WTC11 (cell line): Measurements from ENCODE around the gene CATSPERZ. TPM values are rescaled to one million over a fixed set of nuclear protein-coding genes. Genes with fewer than 3 reads are reported as not detected.

Experiments
- ATAC-seq: fragments of 200-7000 bp; cut with Tn5 transposase; 2 replicates; pipeline ENCODE4 v1.10.0; 2021; ENCODE audit warnings: mild to moderate bottlenecking, moderate library complexity
- CTCF ChIA-PET: fragments of 300-600 bp; sonication (Branson Sonifier 250); formaldehyde crosslinking; loops from one replicate; lab custom pipeline; 2021; ENCODE audit warnings: antibody characterized with exemption; lab: Charles Lee
- POLR2A ChIA-PET: fragments of 350-600 bp; sonication (Branson Sonifier 250); formaldehyde crosslinking; loops from one replicate; lab custom pipeline; 2021; ENCODE audit warnings: antibody characterized with exemption; lab: Charles Lee
- DNase-seq: peaks from one replicate; pipeline ENCODE4 v3.0.0; 2021; ENCODE audit warnings: low spot score
- H3K27ac Mint-ChIP-seq: 2 replicates; pipeline ENCODE4 v1.8.0; 2021; ENCODE audit warnings: mixed read lengths
- H3K27me3 Mint-ChIP-seq: 2 replicates; pipeline ENCODE4 v1.8.0; 2021; ENCODE audit warnings: low read depth, mild to moderate bottlenecking, moderate library complexity, mixed read lengths
- H3K36me3 Mint-ChIP-seq: 2 replicates; pipeline ENCODE4 v1.8.0; 2021; ENCODE audit warnings: mixed read lengths
- H3K4me1 Mint-ChIP-seq: 2 replicates; pipeline ENCODE4 v1.8.0; 2022; ENCODE audit warnings: mixed read lengths
- H3K4me3 Mint-ChIP-seq: 2 replicates; pipeline ENCODE4 v1.8.0; 2021; ENCODE audit warnings: mild to moderate bottlenecking, moderate library complexity, mixed read lengths
- H3K9me3 Mint-ChIP-seq: 2 replicates; pipeline ENCODE4 v1.8.0; 2021; ENCODE audit warnings: mixed read lengths
- ATF3 ChIP-seq: sonication (generic); formaldehyde crosslinking; conservative IDR thresholded peaks from 2 replicates; pipeline ENCODE4 v1.8.1; 2022; ENCODE audit warnings: mild to moderate bottlenecking, missing genetic modification reagents
- CTCF ChIP-seq: fragments of 200-600 bp; IDR thresholded peaks from 2 replicates; pipeline ENCODE4 v1.8.0; 2022; ENCODE audit warnings: antibody characterized with exemption
- FOXJ3 ChIP-seq: sonication (generic); formaldehyde crosslinking; IDR thresholded peaks from 2 replicates; pipeline ENCODE4 v1.9.0; 2021; ENCODE audit warnings: missing genetic modification reagents, mild to moderate bottlenecking, borderline replicate concordance
- GRHL2 ChIP-seq: fragments of 250-450 bp; sonication (Bioruptor Pico); IDR thresholded peaks from 2 replicates; pipeline ENCODE4 v1.8.0; 2022; ENCODE audit warnings: mild to moderate bottlenecking, moderate library complexity; ENCODE audit not compliant: insufficient replicate concordance, severe bottlenecking
- IRF2 ChIP-seq: sonication (generic); formaldehyde crosslinking; IDR thresholded peaks from 2 replicates; pipeline ENCODE4 v1.8.0; 2022; ENCODE audit warnings: low read depth, missing genetic modification reagents, borderline replicate concordance
- MLX ChIP-seq: sonication (generic); formaldehyde crosslinking; IDR thresholded peaks from 2 replicates; pipeline ENCODE4 v1.8.1; 2023; ENCODE audit warnings: mild to moderate bottlenecking, missing genetic modification reagents, moderate library complexity
- NFYB ChIP-seq: sonication (generic); formaldehyde crosslinking; conservative IDR thresholded peaks from 2 replicates; pipeline ENCODE4 v1.8.0; 2022; ENCODE audit warnings: low read depth, missing genetic modification reagents
- NR1H2 ChIP-seq: sonication (generic); formaldehyde crosslinking; IDR thresholded peaks from 2 replicates; pipeline ENCODE4 v1.9.0; 2021; ENCODE audit warnings: mild to moderate bottlenecking, moderate library complexity, missing genetic modification reagents
- NR3C1 ChIP-seq: sonication (generic); formaldehyde crosslinking; conservative IDR thresholded peaks from 2 replicates; pipeline ENCODE4 v1.8.1; 2023; ENCODE audit warnings: low read depth, mild to moderate bottlenecking, missing genetic modification reagents
- PRRX2 ChIP-seq: fragments of 250-450 bp; sonication (Bioruptor Pico); IDR thresholded peaks from 2 replicates; pipeline ENCODE4 v1.8.0; 2021; ENCODE audit warnings: mild to moderate bottlenecking
- SMAD4 ChIP-seq: sonication (generic); formaldehyde crosslinking; IDR thresholded peaks from 2 replicates; pipeline ENCODE4 v1.8.0; 2022; ENCODE audit warnings: mild to moderate bottlenecking, missing genetic modification reagents
- SOX15 ChIP-seq: fragments of 250-450 bp; sonication (Bioruptor Pico); IDR thresholded peaks from 2 replicates; pipeline ENCODE4 v1.9.0; 2021; ENCODE audit warnings: mild to moderate bottlenecking
- TEAD4 ChIP-seq: sonication (generic); formaldehyde crosslinking; IDR thresholded peaks from 2 replicates; pipeline ENCODE4 v1.8.0; 2022; ENCODE audit warnings: mild to moderate bottlenecking, missing genetic modification reagents
- ZBTB21 ChIP-seq: sonication (generic); formaldehyde crosslinking; IDR thresholded peaks from 2 replicates; pipeline ENCODE4 v1.8.1; 2023; ENCODE audit warnings: mild to moderate bottlenecking, missing genetic modification reagents, borderline replicate concordance
- ZNF232 ChIP-seq: sonication (generic); formaldehyde crosslinking; IDR thresholded peaks from 2 replicates; pipeline ENCODE4 v1.8.0; 2022; ENCODE audit warnings: mild to moderate bottlenecking, missing genetic modification reagents
- ZNF263 ChIP-seq: sonication (generic); formaldehyde crosslinking; IDR thresholded peaks from 2 replicates; pipeline ENCODE4 v1.8.1; 2022; ENCODE audit warnings: low read depth, mild to moderate bottlenecking, moderate library complexity, missing genetic modification reagents
- ZNF532 ChIP-seq: fragments of 250-450 bp; sonication (Bioruptor Pico); IDR thresholded peaks from 2 replicates; pipeline ENCODE4 v1.9.0; 2021; ENCODE audit warnings: mild to moderate bottlenecking, borderline replicate concordance
- ZNF671 ChIP-seq: fragments of 250-450 bp; sonication (Bioruptor Pico); IDR thresholded peaks from 2 replicates; pipeline ENCODE4 v1.8.0; 2021; ENCODE audit warnings: mild to moderate bottlenecking
- total RNA-seq: library from RNA; stranded (reverse); gene quantifications from 3 replicates; pipeline ENCODE4 v1.2.3, GENCODE V29; 2021
- TF ChIP-seq, protein P1 (sequence below): sonication (generic); formaldehyde crosslinking; IDR thresholded peaks from 2 replicates; pipeline ENCODE4 v1.8.1; 2022; ENCODE audit warnings: missing genetic modification reagents, borderline replicate concordance
- TF ChIP-seq, protein P2 (sequence below): sonication (generic); formaldehyde crosslinking; IDR thresholded peaks from 2 replicates; pipeline ENCODE4 v1.8.0; 2023; ENCODE audit warnings: missing genetic modification reagents, mild to moderate bottlenecking, borderline replicate concordance
- TF ChIP-seq, protein P3 (sequence below): sonication (generic); formaldehyde crosslinking; IDR thresholded peaks from 2 replicates; pipeline ENCODE4 v1.8.0; 2022; ENCODE audit warnings: mild to moderate bottlenecking, missing genetic modification reagents

Gene CATSPERZ
- total RNA-seq, 1 experiment from 2014 or later: 2.5 TPM

GRCh38 chr11:64321026-64321425, 20.9 kb downstream of the CATSPERZ start:
- Mint-ChIP-seq H3K27me3 (no peaks in the 10 kb centered on the region), H3K27ac (peak overlapping the region; percentile 65; the same call in 1 of the 2 replicates), H3K36me3 (peaks cover 24% of the 10 kb centered on the region), H3K4me1 (peaks cover 21% of the 10 kb centered on the region)
- ATAC-seq (no peak), DNase-seq (no peak)
- ChIA-PET POLR2A (no interaction called here), CTCF (interaction anchor here (1.1 to 4.9 kb wide), 2 partner anchors 21 kb away, joined by 3 to 38 read pairs; no protein-coding TSS in a partner anchor)
- no peak for TF ChIP-seq IRF2
- TF ChIP-seq, protein P1, sequence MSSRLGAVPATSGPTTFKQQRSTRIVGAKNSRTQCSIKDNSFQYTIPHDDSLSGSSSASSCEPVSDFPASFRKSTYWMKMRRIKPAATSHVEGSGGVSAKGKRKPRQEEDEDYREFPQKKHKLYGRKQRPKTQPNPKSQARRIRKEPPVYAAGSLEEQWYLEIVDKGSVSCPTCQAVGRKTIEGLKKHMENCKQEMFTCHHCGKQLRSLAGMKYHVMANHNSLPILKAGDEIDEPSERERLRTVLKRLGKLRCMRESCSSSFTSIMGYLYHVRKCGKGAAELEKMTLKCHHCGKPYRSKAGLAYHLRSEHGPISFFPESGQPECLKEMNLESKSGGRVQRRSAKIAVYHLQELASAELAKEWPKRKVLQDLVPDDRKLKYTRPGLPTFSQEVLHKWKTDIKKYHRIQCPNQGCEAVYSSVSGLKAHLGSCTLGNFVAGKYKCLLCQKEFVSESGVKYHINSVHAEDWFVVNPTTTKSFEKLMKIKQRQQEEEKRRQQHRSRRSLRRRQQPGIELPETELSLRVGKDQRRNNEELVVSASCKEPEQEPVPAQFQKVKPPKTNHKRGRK (CRISPR knock-in tag): no peak
- TF ChIP-seq, protein P2, sequence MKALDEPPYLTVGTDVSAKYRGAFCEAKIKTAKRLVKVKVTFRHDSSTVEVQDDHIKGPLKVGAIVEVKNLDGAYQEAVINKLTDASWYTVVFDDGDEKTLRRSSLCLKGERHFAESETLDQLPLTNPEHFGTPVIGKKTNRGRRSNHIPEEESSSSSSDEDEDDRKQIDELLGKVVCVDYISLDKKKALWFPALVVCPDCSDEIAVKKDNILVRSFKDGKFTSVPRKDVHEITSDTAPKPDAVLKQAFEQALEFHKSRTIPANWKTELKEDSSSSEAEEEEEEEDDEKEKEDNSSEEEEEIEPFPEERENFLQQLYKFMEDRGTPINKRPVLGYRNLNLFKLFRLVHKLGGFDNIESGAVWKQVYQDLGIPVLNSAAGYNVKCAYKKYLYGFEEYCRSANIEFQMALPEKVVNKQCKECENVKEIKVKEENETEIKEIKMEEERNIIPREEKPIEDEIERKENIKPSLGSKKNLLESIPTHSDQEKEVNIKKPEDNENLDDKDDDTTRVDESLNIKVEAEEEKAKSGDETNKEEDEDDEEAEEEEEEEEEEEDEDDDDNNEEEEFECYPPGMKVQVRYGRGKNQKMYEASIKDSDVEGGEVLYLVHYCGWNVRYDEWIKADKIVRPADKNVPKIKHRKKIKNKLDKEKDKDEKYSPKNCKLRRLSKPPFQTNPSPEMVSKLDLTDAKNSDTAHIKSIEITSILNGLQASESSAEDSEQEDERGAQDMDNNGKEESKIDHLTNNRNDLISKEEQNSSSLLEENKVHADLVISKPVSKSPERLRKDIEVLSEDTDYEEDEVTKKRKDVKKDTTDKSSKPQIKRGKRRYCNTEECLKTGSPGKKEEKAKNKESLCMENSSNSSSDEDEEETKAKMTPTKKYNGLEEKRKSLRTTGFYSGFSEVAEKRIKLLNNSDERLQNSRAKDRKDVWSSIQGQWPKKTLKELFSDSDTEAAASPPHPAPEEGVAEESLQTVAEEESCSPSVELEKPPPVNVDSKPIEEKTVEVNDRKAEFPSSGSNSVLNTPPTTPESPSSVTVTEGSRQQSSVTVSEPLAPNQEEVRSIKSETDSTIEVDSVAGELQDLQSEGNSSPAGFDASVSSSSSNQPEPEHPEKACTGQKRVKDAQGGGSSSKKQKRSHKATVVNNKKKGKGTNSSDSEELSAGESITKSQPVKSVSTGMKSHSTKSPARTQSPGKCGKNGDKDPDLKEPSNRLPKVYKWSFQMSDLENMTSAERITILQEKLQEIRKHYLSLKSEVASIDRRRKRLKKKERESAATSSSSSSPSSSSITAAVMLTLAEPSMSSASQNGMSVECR (CRISPR knock-in tag): no peak
- TF ChIP-seq, protein P3, sequence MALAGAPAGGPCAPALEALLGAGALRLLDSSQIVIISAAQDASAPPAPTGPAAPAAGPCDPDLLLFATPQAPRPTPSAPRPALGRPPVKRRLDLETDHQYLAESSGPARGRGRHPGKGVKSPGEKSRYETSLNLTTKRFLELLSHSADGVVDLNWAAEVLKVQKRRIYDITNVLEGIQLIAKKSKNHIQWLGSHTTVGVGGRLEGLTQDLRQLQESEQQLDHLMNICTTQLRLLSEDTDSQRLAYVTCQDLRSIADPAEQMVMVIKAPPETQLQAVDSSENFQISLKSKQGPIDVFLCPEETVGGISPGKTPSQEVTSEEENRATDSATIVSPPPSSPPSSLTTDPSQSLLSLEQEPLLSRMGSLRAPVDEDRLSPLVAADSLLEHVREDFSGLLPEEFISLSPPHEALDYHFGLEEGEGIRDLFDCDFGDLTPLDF: no peak
- TF ChIP-seq, all 79 proteins: peak for 0
- Mint-ChIP-seq H3K4me3 (no peak overlapping the region), H3K9me3 (no peaks in the 10 kb centered on the region)

DNA sequence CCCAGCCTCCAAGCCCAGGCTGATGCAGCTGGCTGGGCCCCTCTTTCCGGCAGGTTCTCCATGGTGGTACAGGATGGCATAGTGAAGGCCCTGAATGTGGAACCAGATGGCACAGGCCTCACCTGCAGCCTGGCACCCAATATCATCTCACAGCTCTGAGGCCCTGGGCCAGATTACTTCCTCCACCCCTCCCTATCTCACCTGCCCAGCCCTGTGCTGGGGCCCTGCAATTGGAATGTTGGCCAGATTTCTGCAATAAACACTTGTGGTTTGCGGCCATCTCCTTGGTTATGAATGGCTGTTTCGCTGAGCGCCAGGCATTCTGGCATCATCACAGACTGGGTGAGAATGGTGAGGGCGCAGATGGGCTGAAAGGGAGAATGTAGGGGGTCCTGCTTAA, 21.4 kb downstream of the CATSPERZ start:
- no peak for TF ChIP-seq ZNF532 (CRISPR knock-in tag)
- TF ChIP-seq ZNF232: no peak
- no peak for TF ChIP-seq SMAD4
- TF ChIP-seq GRHL2 (CRISPR knock-in tag): no peak
- no peak for TF ChIP-seq ZNF263 (CRISPR knock-in tag)
- no peak for TF ChIP-seq TEAD4
- no peak for TF ChIP-seq SOX15 (CRISPR knock-in tag)
- no peak for TF ChIP-seq NR1H2 (CRISPR knock-in tag)
- no peak for TF ChIP-seq CTCF
- no peak for TF ChIP-seq ZBTB21 (CRISPR knock-in tag)
- no peak for TF ChIP-seq ZNF671 (CRISPR knock-in tag)
- TF ChIP-seq NFYB (CRISPR knock-in tag): no peak
- TF ChIP-seq FOXJ3 (CRISPR knock-in tag): no peak
- no peak for TF ChIP-seq ATF3
- no peak for TF ChIP-seq MLX (CRISPR knock-in tag)
- TF ChIP-seq PRRX2 (CRISPR knock-in tag): no peak
- TF ChIP-seq NR3C1: no peak
- CTCF ChIA-PET: interaction anchor here (4.3 to 4.9 kb wide), 2 partner anchors 20 to 34 kb away, joined by 38 to 48 read pairs; no protein-coding TSS in a partner anchor
- no peak for ATAC-seq
- peaks cover under 1% of the 10 kb centered on the region; the same call in 1 of the 2 replicates for H3K27me3 Mint-ChIP-seq
- H3K4me3 Mint-ChIP-seq: no peak overlapping the region
- POLR2A ChIA-PET: no interaction called here
- H3K9me3 Mint-ChIP-seq: no peaks in the 10 kb centered on the region
- peaks cover 17% of the 10 kb centered on the region for H3K4me1 Mint-ChIP-seq
- DNase-seq: no peak
- H3K27ac Mint-ChIP-seq: no peak overlapping the region
- peaks cover 21% of the 10 kb centered on the region for H3K36me3 Mint-ChIP-seq
